Amygdala (tissue), 56 donors: Measurements from ENCODE around the gene IL16.

Source experiments
- DNase-seq, 56 donors: peaks; one replicate each; lab custom pipeline; 2025; lab: John Stamatoyannopoulos, UW

IL16 gene

GRCh38 chr15:81351651-81352050, 155.0 kb downstream of the IL16 start:
- DNase-seq, result no peak

GRCh38 chr15:81356252-81356651, 159.6 kb downstream of the IL16 start:
- no peak for DNase-seq

- no peak for DNase-seq
These were observed 160.6 kb downstream of the IL16 start for GRCh38 chr15:81357180-81357686.

GRCh38 chr15:81358248-81358647, 161.6 kb downstream of the IL16 start:
- DNase-seq, result no peak

- no peak for DNase-seq
These were observed 163.8 kb downstream of the IL16 start for GRCh38 chr15:81360491-81360890.

- no peak for DNase-seq
These were observed 165.2 kb downstream of the IL16 start for GRCh38 chr15:81361891-81362290.

- no peak for DNase-seq
These were observed 166.1 kb downstream of the IL16 start for GRCh38 chr15:81362790-81363189.

GRCh38 chr15:81363276-81363675, 166.6 kb downstream of the IL16 start:
- no peak for DNase-seq
